Activated CD4-positive, alpha-beta T cell treated with anti-CD3 and anti-CD28 coated beads, Interleukin-2, amount 50 U/mL, for 4 hours (primary cell): Measurements from ENCODE around the gene GNB5.
"Not testable (repeated sequence)": the region's sequence is repeated elsewhere in the genome, so short reads cannot be mapped to it uniquely, and the experiment has no call there.

Source experiments
- DNase-seq, 2 experiments: peaks; one replicate each; pipeline ENCODE4 v3.0.0-alpha.2; 2020

The GNB5 gene

DNA sequence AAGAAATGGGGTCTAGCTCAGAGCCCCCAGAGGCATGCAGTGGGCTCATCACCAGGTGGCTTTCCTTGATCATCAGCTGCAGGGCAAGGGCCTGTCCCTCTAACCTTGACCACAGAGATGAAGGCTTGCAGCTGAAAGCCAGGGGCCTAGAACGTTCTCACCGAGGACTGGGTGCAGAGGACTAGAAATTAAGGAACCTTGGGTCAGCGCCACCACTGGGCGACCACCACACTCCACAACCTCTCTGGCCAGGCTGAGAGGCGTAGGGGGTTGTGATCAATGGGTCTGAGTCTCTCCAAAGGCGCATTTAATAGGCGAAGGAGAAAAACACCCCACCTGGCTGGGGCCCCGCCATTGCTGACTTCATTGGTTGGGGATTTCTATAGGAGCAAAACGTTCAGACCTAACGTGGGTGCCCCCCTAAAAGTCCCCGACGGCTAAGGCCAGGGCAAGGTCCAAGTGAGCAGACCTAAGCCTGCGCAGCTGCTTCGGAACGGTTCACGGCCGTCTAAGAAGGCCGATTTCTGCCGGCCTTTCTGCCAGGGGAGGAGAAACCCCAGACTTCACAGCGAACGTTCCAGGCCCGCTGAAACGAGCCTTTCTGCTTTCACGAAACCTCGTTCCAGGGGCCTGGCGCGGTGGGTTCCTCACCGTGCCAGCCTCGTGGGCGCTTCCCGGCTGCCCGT is 79.5 kb downstream of the GNB5 start:
- no peak for DNase-seq

DNA sequence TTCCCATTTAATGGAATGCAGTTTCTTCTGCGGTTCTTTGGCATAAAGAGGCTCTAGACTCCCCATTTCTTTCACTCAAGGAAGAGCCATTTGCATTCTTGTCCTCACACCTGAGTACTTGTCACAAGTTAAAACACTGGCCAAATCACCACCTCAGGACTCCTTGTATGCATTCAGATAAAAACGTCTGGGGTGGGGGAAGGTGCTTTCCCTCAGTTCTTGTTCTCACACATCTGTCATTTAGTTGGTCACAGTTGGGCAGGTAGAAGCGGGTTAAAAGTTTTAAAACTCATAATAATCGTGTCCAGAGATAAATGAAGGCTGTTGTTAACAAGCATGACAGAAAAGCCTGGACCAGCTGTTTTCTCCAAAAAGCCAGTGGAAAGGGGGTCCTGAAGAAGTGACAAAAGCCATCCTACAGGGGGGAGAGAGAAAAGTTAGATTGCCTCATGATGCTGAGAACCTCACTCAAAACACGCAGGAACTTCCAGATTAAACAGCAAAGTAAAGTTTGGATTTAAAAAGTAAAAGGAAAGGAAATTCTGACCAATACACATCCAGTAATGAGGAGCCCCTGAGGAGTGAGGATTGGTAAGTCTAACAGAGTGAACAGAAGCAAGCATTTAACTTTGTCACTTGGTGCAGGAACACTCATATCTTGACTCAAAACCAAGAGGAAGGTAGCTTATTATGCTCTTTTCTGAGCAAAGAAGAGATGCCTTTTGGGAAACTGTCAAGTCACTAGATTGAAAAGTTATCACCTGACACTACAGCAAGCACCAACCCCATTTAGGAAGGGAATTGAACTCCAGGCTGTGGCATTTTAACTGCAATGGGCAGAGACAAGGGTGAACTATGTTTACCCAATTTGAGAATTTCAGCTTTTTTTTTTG is 81.4 kb downstream of the GNB5 start:
- DNase-seq = no peak

DNA sequence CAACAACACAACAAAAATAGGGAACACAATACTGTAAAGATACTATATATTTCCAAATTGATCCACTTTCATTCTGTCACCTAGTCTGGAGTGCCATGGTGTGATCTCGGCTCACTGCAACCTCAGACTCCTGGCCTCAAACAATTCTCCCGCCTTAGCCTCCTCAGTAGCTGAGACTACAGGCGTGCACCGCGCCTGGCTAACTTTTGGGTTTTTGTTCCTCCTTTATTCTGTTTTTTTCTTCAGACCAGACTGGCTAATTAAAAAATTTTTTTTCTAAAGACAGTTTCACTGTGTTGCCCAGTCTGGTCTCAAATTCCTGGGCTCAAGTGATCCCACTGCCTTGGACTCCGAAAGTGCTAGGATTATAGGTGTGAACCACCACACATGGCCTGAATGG is 84.0 kb downstream of the GNB5 start:
- DNase-seq = no peak

DNA sequence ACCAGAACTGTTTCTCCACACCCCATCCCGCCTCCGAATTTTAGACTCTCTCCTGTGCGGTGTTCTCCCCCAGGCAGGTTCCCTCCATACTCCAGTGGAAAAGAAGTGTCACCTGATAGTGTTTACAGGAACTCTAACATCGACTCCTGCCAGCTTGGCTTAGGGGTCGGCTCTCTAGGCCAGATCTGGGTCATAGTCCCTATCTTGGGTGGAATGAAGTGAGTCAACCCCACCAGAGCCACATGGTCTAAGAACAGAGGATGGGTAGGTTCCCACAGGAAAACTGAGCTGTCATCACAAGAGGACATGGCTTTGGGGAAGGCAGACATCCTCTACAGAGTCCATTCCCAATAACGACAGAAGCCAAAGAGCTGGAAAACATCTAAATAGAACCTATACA is 84.6 kb downstream of the GNB5 start:
- DNase-seq = no peak

DNA sequence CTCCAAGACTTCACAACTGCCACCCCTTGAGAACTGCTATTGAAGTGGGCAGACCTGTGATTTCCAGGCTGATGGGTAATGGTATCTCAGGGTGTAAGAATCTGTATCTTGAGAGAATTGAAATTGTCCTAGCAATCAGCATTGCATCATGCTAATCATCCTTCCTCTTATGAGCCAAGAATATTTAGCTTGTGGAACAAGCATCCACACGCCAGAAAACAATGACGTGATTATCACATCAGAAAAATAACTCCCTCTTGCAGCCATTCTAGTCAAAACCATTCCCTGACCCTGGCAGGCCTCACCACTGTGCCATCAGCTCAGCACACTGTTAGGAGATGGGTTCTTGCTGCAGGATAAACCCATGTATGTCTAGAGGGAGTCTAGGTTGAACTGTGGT is 85.3 kb downstream of the GNB5 start:
- no peak for DNase-seq

DNA sequence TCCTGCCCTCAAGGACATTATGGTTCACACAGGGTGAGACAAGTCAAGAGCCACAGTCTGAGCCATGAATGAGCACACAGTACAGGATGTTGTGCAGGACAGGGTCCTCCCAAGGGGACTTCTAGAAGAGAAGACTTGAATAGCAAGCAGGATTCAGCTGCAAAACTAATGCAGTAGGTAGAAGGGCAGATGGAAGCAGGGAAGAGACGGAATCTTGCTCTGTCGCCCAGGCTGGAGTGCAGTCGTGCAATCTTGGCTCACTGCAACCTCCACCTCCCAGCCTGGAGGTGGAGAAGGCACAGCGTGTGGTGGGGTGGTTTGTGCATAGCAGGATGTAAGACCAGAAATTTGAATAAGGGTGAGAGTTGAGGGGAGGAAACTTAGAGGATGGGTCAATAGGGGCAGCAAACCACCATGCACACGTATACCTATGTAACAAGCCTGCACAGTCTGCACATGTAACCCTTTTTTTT is 86.6 kb downstream of the GNB5 start:
- no peak for DNase-seq

DNA sequence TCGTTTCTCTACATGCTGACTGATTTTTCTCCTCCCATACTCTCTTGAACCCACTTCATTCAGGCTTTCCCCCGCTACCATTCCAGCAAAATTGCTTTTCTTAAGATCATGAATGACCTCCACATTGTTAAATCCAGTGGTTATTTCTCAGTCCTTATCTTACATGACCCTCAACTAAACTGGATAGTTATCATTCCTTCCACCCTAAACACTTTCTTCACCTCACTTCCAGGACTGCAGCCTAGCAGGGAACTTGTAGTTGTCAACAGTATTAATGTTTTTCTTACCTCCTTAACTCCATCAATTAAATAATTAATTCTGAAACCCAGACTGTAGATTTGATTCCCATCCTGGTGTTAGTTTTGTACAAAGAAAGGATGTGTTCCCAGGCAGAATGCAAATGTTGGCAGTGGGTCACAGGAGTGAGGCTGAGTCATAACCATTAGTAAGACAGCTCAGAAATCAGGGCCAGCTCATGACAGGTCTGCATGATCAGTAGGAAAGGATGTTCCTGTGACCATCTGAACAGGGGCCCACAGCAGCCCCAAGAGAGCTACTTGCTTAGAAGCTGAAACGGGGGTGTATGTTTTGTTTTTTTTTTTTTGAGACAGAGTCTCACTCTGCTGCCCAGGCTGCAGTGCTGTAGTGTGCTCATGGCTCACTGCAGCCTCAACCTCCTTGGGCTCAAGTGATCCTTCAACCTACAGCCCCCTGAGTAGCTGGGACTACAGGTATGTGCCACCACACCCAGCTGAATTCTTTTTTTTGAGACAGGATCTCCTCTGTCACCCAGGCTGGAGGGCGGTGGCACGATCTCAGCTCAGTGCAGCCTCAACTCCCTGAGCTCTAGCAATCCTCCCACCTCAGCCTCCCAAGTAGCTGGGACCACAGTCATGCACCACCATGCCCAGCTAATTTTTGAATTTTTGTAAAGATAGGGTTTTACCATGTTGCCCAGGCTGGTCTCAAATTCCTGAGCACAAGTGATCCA is 87.7 kb downstream of the GNB5 start:
- DNase-seq = no peak

DNA sequence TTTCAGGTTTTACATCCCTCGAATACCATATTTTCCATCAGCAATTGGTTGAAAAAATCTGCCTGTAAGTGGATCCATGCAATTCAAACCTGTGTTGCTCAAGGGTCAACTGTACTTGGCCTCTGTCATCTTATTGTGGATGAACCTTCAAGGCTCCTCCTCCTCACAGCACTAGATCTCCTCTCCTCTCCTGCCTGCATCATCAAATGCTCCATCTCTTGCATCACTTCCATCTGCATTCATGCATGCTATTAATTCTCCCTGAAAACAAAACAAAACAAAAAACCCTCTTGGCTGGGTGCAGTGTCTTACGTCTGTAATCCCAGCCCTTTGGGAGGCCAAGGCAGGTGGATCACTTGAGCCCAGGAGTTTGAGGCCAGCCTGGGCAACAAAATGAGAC is 88.7 kb downstream of the GNB5 start:
- no peak for DNase-seq

DNA sequence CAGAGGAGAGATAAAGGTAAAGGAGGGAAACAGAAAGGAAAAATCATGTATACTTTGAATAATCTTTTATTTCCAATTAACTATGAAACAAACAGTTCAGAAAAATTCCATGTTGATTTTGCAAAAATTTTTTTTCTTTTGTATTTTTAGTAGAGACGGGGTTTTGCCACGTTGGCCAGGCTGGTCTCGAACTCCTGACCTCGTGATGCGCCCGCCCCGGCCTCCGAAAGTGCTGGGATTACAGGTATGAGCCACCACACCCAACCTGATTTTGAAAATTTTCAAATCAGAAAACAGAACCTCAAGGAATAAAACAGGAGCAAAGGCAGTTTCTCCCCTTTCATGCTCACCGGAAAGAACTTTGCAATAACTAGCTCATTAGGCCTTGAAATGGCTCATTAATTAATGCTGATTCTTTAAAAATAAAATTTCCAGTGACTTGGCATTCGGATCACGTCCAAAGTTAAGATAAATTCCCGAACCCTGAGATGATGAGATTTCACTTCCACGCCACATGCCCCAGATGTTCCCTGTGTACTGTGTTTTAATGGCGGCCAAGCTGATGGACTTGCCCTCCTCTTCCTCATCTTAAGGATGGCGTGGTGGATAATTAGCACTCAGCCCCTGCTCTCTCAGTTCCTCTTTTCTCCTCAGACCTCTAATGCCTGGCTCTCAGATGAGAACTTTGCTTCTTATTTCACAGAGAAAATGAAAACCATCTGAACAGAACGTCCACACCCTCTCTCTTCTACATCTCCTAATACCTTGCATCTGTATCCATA is 89.5 kb downstream of the GNB5 start:
- DNase-seq = no peak

DNA sequence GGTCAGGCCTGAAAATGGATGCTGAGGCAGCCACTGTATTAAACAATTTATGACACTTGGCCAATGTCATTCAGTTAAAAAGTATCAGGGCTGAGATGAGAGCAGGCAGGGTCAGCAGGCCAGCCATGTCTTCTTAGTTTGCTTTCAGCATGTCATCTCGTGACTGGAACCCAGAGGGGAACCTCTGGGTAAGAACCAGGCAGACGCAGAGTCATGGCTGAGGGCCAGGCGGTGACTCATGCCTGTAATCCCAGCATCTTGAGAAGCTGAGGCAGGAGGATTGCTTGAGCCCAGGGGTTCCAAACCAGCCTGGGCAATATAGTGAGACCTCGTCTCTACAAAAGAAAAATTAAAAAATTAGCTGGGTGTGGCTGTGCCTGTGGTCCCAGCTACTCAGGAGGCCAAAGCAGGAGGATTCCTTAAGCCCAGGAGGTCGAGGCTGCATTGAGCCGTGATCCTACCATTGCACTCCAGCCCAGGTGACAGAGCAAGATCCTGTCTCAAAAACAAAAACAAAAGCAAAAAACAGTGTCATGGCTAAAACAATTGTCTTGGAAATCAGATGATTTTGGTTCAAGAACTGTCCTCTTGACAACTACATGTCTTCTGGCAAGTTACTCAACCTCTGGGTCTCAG is 90.3 kb downstream of the GNB5 start:
- no peak for DNase-seq

DNA sequence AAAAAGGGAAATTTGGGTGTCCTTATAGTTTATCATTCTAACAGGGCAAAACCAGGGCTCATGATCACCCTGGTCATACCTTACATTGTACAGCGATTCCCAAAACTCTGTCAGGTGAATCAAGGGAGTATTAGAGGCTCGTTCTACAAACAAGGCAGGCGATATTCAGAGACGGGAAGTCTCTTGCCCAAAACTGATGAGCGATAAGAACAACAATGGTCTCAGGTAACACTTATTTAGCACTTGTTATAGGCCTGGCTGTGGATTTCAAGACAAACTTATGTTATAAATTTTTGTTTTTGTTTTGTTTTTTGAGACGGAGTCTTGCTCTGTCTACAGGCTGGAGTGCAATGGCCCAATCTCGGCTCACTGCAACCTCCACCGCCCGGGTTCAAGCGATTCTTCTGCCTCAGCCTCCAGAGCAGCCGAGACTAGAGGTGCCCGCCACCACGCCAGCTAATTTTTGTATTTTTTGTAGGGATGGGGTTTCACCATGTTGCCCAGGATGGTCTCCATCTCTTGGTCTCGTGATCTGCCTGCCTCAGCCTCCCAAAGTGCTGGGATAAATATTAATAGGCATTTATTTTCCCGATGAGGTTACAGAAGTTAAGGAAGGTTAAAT is 91.4 kb downstream of the GNB5 start:
- no peak for DNase-seq

DNA sequence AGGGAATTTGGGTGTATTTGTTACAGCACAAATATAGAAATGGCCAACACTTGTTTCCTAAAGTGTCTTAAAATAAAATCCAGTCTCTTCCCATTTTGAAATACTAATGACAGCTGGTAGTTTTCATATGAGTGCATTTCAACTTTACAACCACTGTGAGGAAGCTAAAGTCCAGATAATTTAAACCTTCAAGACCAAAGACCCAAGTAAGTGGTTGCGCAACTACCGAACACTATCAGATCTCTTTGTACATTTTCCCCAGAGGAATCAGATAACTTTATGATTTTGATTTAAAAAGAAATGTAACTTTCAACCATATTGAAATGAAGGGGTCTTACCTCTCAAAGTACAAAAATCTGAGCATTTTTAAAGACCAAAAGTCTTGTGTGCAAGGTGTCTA is 92.9 kb downstream of the GNB5 start:
- no peak for DNase-seq

DNA sequence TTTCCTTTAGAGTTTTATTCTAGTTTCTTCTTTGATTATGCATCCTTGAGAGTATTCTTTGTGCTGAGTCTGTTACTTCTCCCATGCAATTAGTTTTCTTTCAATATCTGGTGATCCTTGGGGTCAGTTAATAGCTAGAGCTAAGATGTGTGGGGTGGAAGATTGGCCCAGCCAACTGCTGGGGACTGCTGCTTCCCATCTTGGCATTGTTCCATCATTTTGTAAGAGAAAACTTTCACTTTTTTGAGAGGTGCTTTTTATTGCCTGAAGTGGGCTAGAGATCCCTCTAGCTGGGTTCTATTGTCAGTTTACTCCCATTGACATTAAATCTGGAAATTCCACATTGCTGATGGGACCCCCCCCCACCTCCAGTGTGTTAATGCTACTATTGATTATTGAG is 94.0 kb downstream of the GNB5 start:
- DNase-seq = no peak

DNA sequence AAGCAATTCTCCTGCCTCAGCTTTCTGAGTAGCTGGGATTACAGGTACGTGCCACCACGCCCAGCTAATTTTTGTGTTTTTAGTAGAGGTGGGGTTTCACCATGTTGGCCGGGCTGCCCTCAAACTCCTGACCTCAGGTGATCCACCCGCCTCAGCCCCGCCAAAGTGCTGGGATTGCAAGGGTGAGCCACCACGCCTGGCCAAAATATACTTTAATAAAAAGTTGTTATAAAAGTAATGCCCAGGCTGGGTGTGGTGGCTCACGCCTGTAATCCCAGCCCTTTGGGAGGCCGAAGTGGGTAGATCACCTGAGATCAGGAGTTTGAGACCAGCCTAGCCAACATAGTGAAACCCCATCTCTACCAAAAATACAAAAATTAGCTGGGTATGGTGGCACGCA is 94.7 kb downstream of the GNB5 start:
- not testable (repeated sequence) for DNase-seq

DNA sequence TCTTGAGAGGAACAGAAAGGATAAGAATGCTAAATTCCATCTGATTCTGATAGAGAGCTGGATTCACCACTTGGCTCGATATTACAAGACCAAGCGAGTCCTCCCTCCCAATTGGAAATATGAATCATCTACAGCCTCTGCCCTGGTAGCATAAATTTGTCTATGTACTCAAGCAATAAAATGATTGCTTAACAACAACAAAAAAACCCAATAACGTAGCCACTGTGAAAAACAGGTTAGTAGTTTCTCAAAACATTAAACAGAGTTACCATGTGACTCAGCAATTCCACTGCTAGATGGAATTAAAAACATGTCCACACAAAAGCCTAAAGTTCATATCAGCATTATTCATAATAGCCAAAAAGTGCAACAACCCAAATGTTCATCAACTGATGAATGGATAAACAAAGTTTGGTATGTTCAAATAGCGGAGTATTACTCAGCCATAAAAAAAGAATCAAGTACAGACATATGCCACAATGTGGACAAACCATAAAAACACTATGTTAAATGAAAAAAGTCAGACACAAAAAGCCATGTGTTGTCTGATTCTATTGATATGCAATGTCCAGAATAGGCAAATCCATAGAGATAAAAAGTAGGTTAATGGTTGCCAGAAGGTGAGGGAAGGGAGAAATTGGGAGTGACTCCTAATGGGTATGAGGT is 95.5 kb downstream of the GNB5 start:
- DNase-seq = no peak

DNA sequence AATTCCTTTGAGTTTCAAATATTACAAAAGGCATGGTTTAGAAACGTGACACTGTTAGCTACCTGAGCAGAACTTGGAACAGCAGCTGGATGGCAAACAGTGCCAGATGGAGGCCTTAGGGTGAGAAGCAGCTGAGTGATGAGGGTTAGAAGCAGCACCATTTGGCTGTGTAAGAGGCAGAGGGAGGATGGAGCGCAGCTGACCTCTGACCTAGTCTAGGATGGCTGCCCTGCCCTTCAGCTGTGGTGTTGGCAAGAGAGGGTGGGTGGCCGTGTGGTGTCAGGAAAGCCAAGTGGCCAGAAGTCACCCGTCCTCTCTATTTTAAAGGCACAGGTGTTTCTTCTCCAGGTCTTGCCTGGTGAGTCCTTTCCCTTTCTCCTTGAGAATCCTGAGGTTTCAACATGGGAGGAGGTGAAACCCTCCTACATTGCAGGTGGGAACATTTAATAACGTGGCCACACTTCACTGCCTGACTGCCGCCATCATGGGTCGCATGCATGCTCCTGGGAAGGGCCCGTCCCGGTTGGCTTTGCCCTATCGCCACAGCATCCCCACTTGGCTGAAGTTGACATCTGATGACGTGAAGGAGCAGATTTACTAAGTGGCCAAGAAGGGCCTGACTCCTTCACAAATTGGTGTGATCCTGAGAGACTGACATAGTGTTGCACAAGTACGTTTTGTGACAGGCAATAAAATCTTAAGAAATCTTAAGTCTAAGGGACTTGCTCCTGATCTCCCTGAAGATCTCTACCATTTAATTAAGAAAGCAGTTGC is 96.2 kb downstream of the GNB5 start:
- DNase-seq = no peak

DNA sequence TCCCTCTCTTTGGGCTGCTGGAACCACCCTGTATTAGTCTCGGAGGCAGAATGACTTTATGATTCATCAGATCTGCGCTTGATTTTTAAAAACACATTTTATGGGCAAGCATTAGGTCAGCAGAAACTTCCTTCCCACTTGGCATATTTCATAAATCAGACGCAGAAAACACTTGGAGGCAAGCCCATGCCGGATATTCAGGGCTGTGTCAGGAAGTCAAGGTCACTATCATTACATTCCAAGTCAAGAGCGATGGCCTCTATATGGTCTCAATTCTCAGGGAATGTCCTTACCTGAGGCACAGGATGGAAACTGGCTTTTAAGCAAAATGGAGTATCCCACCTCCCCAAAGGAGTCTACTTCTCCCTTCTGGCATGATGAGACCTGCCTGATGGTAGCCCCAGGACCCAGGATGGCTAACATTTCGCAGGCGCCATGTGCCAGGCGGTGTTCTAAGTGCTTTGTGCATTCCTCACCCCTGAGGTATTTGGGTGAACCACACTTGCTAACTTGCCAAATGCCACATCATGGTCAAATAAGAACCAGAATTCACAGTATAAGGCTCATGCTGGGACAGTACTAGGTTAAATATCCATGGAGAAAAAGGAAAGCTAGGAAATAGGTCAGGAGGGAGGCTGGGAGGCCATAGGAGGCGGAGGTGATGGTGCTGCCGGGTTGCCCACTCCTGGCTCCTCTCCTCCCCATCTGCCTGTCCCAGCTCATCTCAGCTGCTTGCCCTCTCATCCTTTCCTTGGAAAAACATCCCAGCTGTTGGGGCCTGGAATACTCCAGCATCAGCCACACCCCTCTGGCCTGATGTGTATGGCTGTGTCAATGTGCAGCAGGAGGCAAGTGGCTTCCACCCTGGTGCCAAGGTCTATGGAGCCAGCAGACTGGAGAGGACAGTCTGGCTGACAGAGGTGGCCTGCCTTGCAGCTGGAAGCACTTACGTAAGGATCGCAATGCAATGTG is 97.4 kb downstream of the GNB5 start:
- DNase-seq = no peak

DNA sequence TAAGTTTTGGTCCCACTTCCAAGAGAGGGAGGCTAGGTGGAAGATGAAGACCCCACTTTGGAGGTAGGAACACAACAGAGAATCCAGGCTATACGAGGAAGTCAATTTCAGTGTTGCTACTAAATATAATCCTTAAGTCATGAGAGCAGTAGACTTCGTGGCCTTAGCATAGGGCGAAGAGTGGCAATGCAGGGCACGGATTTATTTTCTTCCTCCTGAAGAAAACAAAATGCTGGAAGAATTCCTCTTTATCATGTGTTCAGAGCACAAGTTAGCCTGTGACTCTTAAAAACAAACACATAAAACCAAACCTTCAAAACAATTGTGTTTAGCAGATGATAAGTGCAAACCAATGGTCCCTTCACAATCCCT is 98.0 kb downstream of the GNB5 start:
- DNase-seq = no peak

DNA sequence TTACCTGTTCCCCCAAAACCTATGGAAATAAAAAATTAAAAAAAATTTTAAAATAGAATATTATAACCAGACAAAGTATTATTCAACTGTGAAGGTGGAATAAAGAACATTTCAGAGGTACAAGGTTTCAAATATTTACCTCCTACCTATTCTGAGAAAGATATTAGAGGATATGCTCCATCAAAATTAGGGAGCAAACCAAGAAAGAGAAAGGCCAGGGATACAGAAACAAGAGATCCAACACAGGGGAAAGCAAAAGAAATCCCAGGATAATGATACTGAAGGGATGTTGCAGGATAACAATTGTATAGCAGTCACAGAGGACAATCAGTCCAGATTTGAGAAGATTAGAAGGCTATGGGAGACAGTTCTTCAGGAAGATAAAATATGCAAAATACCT is 101.0 kb downstream of the GNB5 start:
- no peak for DNase-seq
